GM12878 (cell line): Measurements from ENCODE around the gene WDR18. TPM values are rescaled to one million over a fixed set of nuclear protein-coding genes. Genes with fewer than 3 reads are reported as not detected.

Experiments
- ATF2 ChIP-seq: IDR thresholded peaks from 2 replicates; pipeline ENCODE4 v1.6.1; 2012; ENCODE audit warnings: low read length, inconsistent platforms
- CHD2 ChIP-seq: IDR thresholded peaks from 2 replicates; pipeline ENCODE4 v1.6.1; 2011; ENCODE audit warnings: low read depth, low read length, improper control_type of control experiment, borderline replicate concordance
- EED ChIP-seq: sonication (generic); IDR thresholded peaks from 2 replicates; pipeline ENCODE4 v1.6.1; 2016; ENCODE audit warnings: antibody characterized with exemption, low read depth
- FOXK2 ChIP-seq: fragments of 450-650 bp; IDR thresholded peaks from 2 replicates; pipeline ENCODE4 v1.6.1; 2017; ENCODE audit warnings: mild to moderate bottlenecking, moderate library complexity
- HDAC2 ChIP-seq: fragments of 200-600 bp; sonication (generic); IDR thresholded peaks from 2 replicates; pipeline ENCODE4 v1.6.1; 2017
- HDAC6 ChIP-seq: fragments of 200-600 bp; sonication (generic); IDR thresholded peaks from one replicate; pipeline ENCODE4 v1.8.0; 2017; ENCODE audit warnings: antibody characterized with exemption; ENCODE audit not compliant: unreplicated experiment
- IRF3 ChIP-seq: fragments of 450-650 bp; IDR thresholded peaks from 2 replicates; pipeline ENCODE4 v1.6.1; 2014; ENCODE audit warnings: mild to moderate bottlenecking
- IRF4 ChIP-seq: IDR thresholded peaks from 2 replicates; pipeline ENCODE4 v1.6.1; 2011; ENCODE audit warnings: low read depth, low read length
- KAT2A ChIP-seq: conservative IDR thresholded peaks from 2 replicates; pipeline ENCODE4 v1.6.1; 2011; ENCODE audit warnings: low read depth, low read length; ENCODE audit not compliant: control insufficient read depth
- MYC ChIP-seq: IDR thresholded peaks from 2 replicates; pipeline ENCODE4 v1.6.1; 2011; ENCODE audit warnings: mild to moderate bottlenecking, low read length, moderate library complexity, inconsistent platforms; ENCODE audit not compliant: insufficient read depth, insufficient replicate concordance, insufficient read length, severe bottlenecking
- NBN ChIP-seq: fragments of 450-650 bp; IDR thresholded peaks from 2 replicates; pipeline ENCODE4 v1.6.1; 2016
- NFIC ChIP-seq: IDR thresholded peaks from 2 replicates; pipeline ENCODE4 v1.6.1; 2012; ENCODE audit warnings: low read depth, mild to moderate bottlenecking, inconsistent platforms, low read length, moderate library complexity
- NFXL1 ChIP-seq: fragments of 450-650 bp; IDR thresholded peaks from 2 replicates; pipeline ENCODE4 v1.6.1; 2017; ENCODE audit warnings: antibody characterized with exemption, mild to moderate bottlenecking, borderline replicate concordance
- NFYA ChIP-seq: IDR thresholded peaks from 2 replicates; pipeline ENCODE4 v1.6.1; 2011; ENCODE audit warnings: low read depth, mild to moderate bottlenecking, low read length, improper control_type of control experiment, borderline replicate concordance
- PAX8 ChIP-seq: fragments of 450-650 bp; IDR thresholded peaks from 2 replicates; pipeline ENCODE4 v1.6.1; 2017; ENCODE audit warnings: mild to moderate bottlenecking, moderate library complexity
- RELB ChIP-seq: fragments of 450-650 bp; IDR thresholded peaks from 2 replicates; pipeline ENCODE4 v1.6.1; 2017; ENCODE audit warnings: low read depth, mild to moderate bottlenecking, moderate library complexity
- STAT3 ChIP-seq: IDR thresholded peaks from 2 replicates; pipeline ENCODE4 v1.6.1; 2011; ENCODE audit warnings: low read depth, low read length, improper control_type of control experiment
- SUPT20H ChIP-seq: IDR thresholded peaks from 2 replicates; pipeline ENCODE4 v1.6.1; 2011; ENCODE audit warnings: low read depth, mild to moderate bottlenecking, low read length, moderate library complexity, borderline replicate concordance; ENCODE audit not compliant: control insufficient read depth
- TBL1XR1 ChIP-seq: IDR thresholded peaks from 2 replicates; pipeline ENCODE4 v1.6.1; 2012; ENCODE audit warnings: low read depth, low read length, improper control_type of control experiment
- TCF3 ChIP-seq: IDR thresholded peaks from 2 replicates; pipeline ENCODE4 v1.6.1; 2012; ENCODE audit warnings: low read depth, mild to moderate bottlenecking, low read length, borderline replicate concordance; ENCODE audit not compliant: insufficient read depth
- USF2 ChIP-seq: IDR thresholded peaks from 2 replicates; pipeline ENCODE4 v1.6.1; 2011; ENCODE audit warnings: low read depth, low read length, improper control_type of control experiment, borderline replicate concordance
- ZBTB4 ChIP-seq: fragments of 450-650 bp; formaldehyde crosslinking; IDR thresholded peaks from 2 replicates; pipeline ENCODE4 v1.4.0; 2022; ENCODE audit warnings: mild to moderate bottlenecking, moderate library complexity
- ZNF384 ChIP-seq: IDR thresholded peaks from 2 replicates; pipeline ENCODE4 v1.6.1; 2012; ENCODE audit warnings: low read depth, mild to moderate bottlenecking, low read length, improper control_type of control experiment, borderline replicate concordance
- polyA plus RNA-seq, 11 experiments: library from polyadenylated mRNA; depleted of rRNA in 4 of 11; unstranded in 6 of 11; stranded (reverse) in 5 of 11; fragments of >200 nt; fragmentation: Nextera tagmentation in 4 of 11; fragmentation: Illumina TruSeq in 1 of 11; extraction: Ambion mirVana in 4 of 11; extraction: Trizol in 1 of 11; gene quantifications; 1 replicate in 1 of 11; 2 replicates in 10 of 11; pipeline versions ENCODE4 v1.2.1 to v1.2.3, GENCODE V29; 2011 to 2016; ENCODE audit warnings: inconsistent platforms in 2 of 11, missing spikeins in 2 of 11, low read depth in 1 of 11
- total RNA-seq, 4 experiments: library from RNA; depleted of rRNA in 3 of 4; stranded (reverse); fragments of >200 nt in 3 of 4; fragmentation: Illumina TruSeq in 1 of 4; extraction: Trizol in 1 of 4; gene quantifications; 2 replicates each; pipeline versions ENCODE4 v1.2.1 to v1.2.3, GENCODE V29; 2013 to 2021

Gene WDR18
- total and polyA plus RNA-seq, 10 of the 15 experiments (the other 5 are each of a cell fraction or from before 2014, with no cell fraction given), result 3.0 to 206 (median 62.3) TPM

- TF ChIP-seq ZBTB4 (CRISPR knock-in tag), result no peak
- TF ChIP-seq NFIC, result 0 out of 2 replicates have a peak, but pooled peaks have one; percentile 35
- 0 out of 2 replicates have a peak, but pooled peaks have one; percentile 19 for TF ChIP-seq IRF4
- TF ChIP-seq ZNF384, result no peak
- TF ChIP-seq CHD2, result peak; percentile 68
- no peak for TF ChIP-seq PAX8
- TF ChIP-seq TBL1XR1, result peak; percentile 63; the same call in 1 of the 2 replicates
- no peak for TF ChIP-seq NFYA
- TF ChIP-seq FOXK2, result no peak
- no peak for TF ChIP-seq NFXL1
- no peak for TF ChIP-seq RELB
- no peak for TF ChIP-seq HDAC2
- no peak for TF ChIP-seq IRF3
- TF ChIP-seq USF2, result no peak
- TF ChIP-seq TCF3, result peak; percentile 97
- TF ChIP-seq ATF2, result no peak
- peak; percentile 87 for TF ChIP-seq EED
- no peak for TF ChIP-seq HDAC6
- no peak for TF ChIP-seq SUPT20H
- no peak for TF ChIP-seq STAT3
- no peak for TF ChIP-seq MYC
- TF ChIP-seq NBN, result no peak
- TF ChIP-seq KAT2A, result no peak
These were observed 35.2 kb upstream of the WDR18 start (continued) for GRCh38 chr19:948842-949496.
